K562 (cell line): Measurements from ENCODE around the gene PALLD. TPM values are rescaled to one million over a fixed set of nuclear protein-coding genes. Genes with fewer than 3 reads are reported as not detected.

Source experiments
- ATAC-seq: fragments of 200-7000 bp; cut with Tn5 transposase; 3 replicates; pipeline ENCODE4 v1.9.1; 2020; ENCODE audit warnings: moderate library complexity
- BruUV-seq: library from RNA; stranded (reverse); fragments of 400-500 nt; replicated peaks from 2 replicates; lab custom pipeline; 2021; lab: Mats Ljungman, UMichigan
- CTCF ChIA-PET: fragments of 300-600 bp; formaldehyde crosslinking; extraction: SDS; loops from one replicate; lab custom pipeline; 2021; ENCODE audit warnings: low intra/inter-chr PET ratio; lab: Yijun Ruan, JAX
- POLR2A ChIA-PET: fragments of 300-600, 350-650 bp; sonication (Branson Sonifier 250); formaldehyde crosslinking; extraction: SDS; loops from one replicate; lab custom pipeline; 2021; ENCODE audit warnings: antibody characterized with exemption, inconsistent platforms; lab: Yijun Ruan, JAX
- DNase-seq, 4 experiments: peaks; one replicate each; pipeline versions ENCODE4 v3.0.0 to v3.0.0-alpha.2; 2011 to 2018; ENCODE audit warnings: low spot score in 3 of 4, mixed read lengths in 3 of 4; ENCODE audit errors: extremely low read depth in 1 of 4
- FAIRE-seq: peaks from 2 replicates; lab custom pipeline; 2011; peaks lifted over from hg19 to GRCh38; lab: Jason Lieb, UNC
- H2AFZ ChIP-seq: 2 replicates; pipeline ENCODE4 v1.6.0; 2011; ENCODE audit warnings: low read depth, low read length, control low read depth, inconsistent platforms
- H3K27ac ChIP-seq: fragments of 200-600 bp; 3 replicates; pipeline ENCODE4 v1.8.0; 2011; ENCODE audit warnings: low read depth, mild to moderate bottlenecking, control low read depth, inconsistent platforms, low read length, moderate library complexity, mixed read lengths; ENCODE audit errors: extremely low read depth
- H3K27me3 ChIP-seq, 2 experiments: fragments of 300-600 bp in 1 of 2; 2 replicates in 1 of 2; 3 replicates in 1 of 2; pipeline versions ENCODE4 v1.6.0 to v1.8.0; 2011; ENCODE audit warnings: inconsistent platforms in 2 of 2, low read length in 2 of 2, mild to moderate bottlenecking in 1 of 2, mixed read lengths in 1 of 2, moderate library complexity in 1 of 2; ENCODE audit not compliant: control insufficient read depth in 2 of 2, insufficient read depth in 2 of 2
- H3K36me3 ChIP-seq: fragments of 300-600 bp; 3 replicates; pipeline ENCODE4 v1.8.0; 2011; ENCODE audit warnings: mild to moderate bottlenecking, low read length, inconsistent platforms; ENCODE audit not compliant: control insufficient read depth, insufficient read depth
- H3K4me1 ChIP-seq, 2 experiments: fragments of 200-600 bp in 1 of 2; replicated peaks in 1 of 2; 2 replicates in 1 of 2; 3 replicates in 1 of 2; pipeline versions ENCODE4 v1.5.1 to v1.8.0; 2011; ENCODE audit warnings: inconsistent platforms in 2 of 2, low read length in 2 of 2, mild to moderate bottlenecking in 1 of 2, mixed read lengths in 1 of 2, moderate library complexity in 1 of 2; ENCODE audit not compliant: control insufficient read depth in 2 of 2, insufficient read depth in 2 of 2
- H3K4me2 ChIP-seq: 2 replicates; pipeline ENCODE4 v1.6.1; 2011; ENCODE audit warnings: low read length, control low read depth, inconsistent platforms, mixed read lengths; ENCODE audit not compliant: insufficient read depth
- H3K4me3 ChIP-seq: fragments of 200-600 bp; sonication (generic), shearing (Covaris generic); 2 replicates; pipeline ENCODE4 v1.5.1; 2016; ENCODE audit warnings: control low read depth, inconsistent platforms
- H3K79me2 ChIP-seq: fragments of 200-600 bp; 3 replicates; pipeline ENCODE4 v1.8.0; 2011; ENCODE audit warnings: low read length, inconsistent platforms; ENCODE audit not compliant: control insufficient read depth, insufficient read depth
- H3K9ac ChIP-seq, 2 experiments: 2 replicates each; pipeline versions ENCODE4 v1.6.0 to v1.6.1; 2011; ENCODE audit warnings: low read depth in 2 of 2, low read length in 2 of 2, control low read depth in 1 of 2, inconsistent platforms in 1 of 2, mild to moderate bottlenecking in 1 of 2, mixed read lengths in 1 of 2; ENCODE audit not compliant: insufficient read depth in 1 of 2
- H3K9me1 ChIP-seq: one replicate; pipeline ENCODE4 v1.6.0; 2011; ENCODE audit warnings: inconsistent platforms, mild to moderate bottlenecking, low read length, moderate library complexity; ENCODE audit not compliant: control insufficient read depth, insufficient read depth
- H3K9me3 ChIP-seq: replicated peaks from 2 replicates; pipeline ENCODE4 v1.5.1; 2011; ENCODE audit warnings: low read depth, low read length, inconsistent platforms; ENCODE audit not compliant: control insufficient read depth, insufficient read depth
- H4K20me1 ChIP-seq: replicated peaks from 2 replicates; pipeline ENCODE4 v1.6.1; 2011; ENCODE audit warnings: low read length, inconsistent platforms, mixed read lengths; ENCODE audit not compliant: control insufficient read depth, insufficient read depth
- AFF4 ChIP-seq: sonication (generic); formaldehyde crosslinking; IDR thresholded peaks from 2 replicates; pipeline ENCODE4 v1.8.0; 2023; ENCODE audit warnings: mild to moderate bottlenecking, missing genetic modification reagents
- ATF7 ChIP-seq: fragments of 450-650 bp; IDR thresholded peaks from 2 replicates; pipeline ENCODE4 v1.7.1; 2014; ENCODE audit warnings: mild to moderate bottlenecking, moderate library complexity
- CCAR2 ChIP-seq: fragments of 200-400 bp; formaldehyde crosslinking; IDR thresholded peaks from 2 replicates; pipeline ENCODE4 v1.6.1; 2017; ENCODE audit warnings: mild to moderate bottlenecking, low read depth, low read length
- FOXJ3 ChIP-seq: sonication (generic); formaldehyde crosslinking; IDR thresholded peaks from 2 replicates; pipeline ENCODE4 v1.4.0; 2020; ENCODE audit warnings: mild to moderate bottlenecking, missing genetic modification reagents
- GATAD2A ChIP-seq: fragments of 450-650 bp; IDR thresholded peaks from 2 replicates; pipeline ENCODE4 v1.6.1; 2017
- KDM1A ChIP-seq, 2 experiments: fragments of 450-650 bp; IDR thresholded peaks; 2 replicates each; pipeline ENCODE4 v1.6.1; 2016; ENCODE audit warnings: mild to moderate bottlenecking in 2 of 2
- NBN ChIP-seq: fragments of 450-650 bp; IDR thresholded peaks from 2 replicates; pipeline ENCODE4 v1.6.1; 2016; ENCODE audit warnings: low read depth, mild to moderate bottlenecking
- POLR2AphosphoS2 ChIP-seq: IDR thresholded peaks from 2 replicates; pipeline ENCODE4 v1.6.1; 2012; ENCODE audit warnings: low read length, improper control_type of control experiment
- SREBF1 ChIP-seq: fragments of 150-350 bp; IDR thresholded peaks from 2 replicates; pipeline ENCODE4 v1.6.1; 2014; ENCODE audit warnings: antibody characterized with exemption, low read depth, low read length, borderline replicate concordance
- WHSC1 ChIP-seq: IDR thresholded peaks from one replicate; pipeline ENCODE4 v1.6.1; 2012; ENCODE audit warnings: low read length, control low read depth, inconsistent platforms
- ZBTB34 ChIP-seq: fragments of 250-450 bp; sonication (Bioruptor Pico); IDR thresholded peaks from 2 replicates; pipeline ENCODE4 v1.8.0; 2021; ENCODE audit warnings: mild to moderate bottlenecking, moderate library complexity
- ZNF133 ChIP-seq: fragments of 250-450 bp; sonication (Bioruptor Pico); IDR thresholded peaks from 2 replicates; pipeline ENCODE4 v1.4.0; 2020; ENCODE audit warnings: mild to moderate bottlenecking
- ZNF165 ChIP-seq: fragments of 250-450 bp; sonication (Bioruptor Pico); IDR thresholded peaks from 2 replicates; pipeline ENCODE4 v1.4.0; 2020; ENCODE audit warnings: borderline replicate concordance
- ZNF384 ChIP-seq: IDR thresholded peaks from 2 replicates; pipeline ENCODE4 v1.6.1; 2012; ENCODE audit warnings: low read depth, low read length, improper control_type of control experiment
- ZNF639 ChIP-seq, 2 experiments: fragments of 200-800 bp in 1 of 2; sonication (Bioruptor generic) in 1 of 2; sonication (generic) in 1 of 2; formaldehyde crosslinking in 1 of 2; IDR thresholded peaks in 1 of 2; conservative IDR thresholded peaks in 1 of 2; 2 replicates each; pipeline versions ENCODE4 v1.5.0 to v1.6.1; 2016 to 2020; ENCODE audit warnings: missing compliant biosample characterization in 1 of 2, missing genetic modification characterization in 1 of 2, missing genetic modification reagents in 1 of 2
- WGBS: fragments of 100-300 bp; shearing (Covaris generic); methylation state at CpG from one replicate; pipeline ENCODE4 v1.1.6; 2016; ENCODE audit warnings: low coverage, mixed read lengths; ENCODE audit not compliant: insufficient coverage; ENCODE audit errors: missing lambda C conversion rate; 5-methylcytosine and 5-hydroxymethylcytosine counted together
- in situ Hi-C: fragments of 300-500 bp; cut with MboI; formaldehyde crosslinking; loops from 4 replicates; pipeline ENCODE4 v1.15.0; 2018; ENCODE audit warnings: inconsistent platforms, mixed read lengths
- intact Hi-C: fragments of 100-400 bp; cut with micrococcal nuclease; formaldehyde crosslinking; loops from 2 replicates; pipeline ENCODE4 v1.14.2; 2022
- polyA plus RNA-seq, 8 experiments: library from polyadenylated mRNA; depleted of rRNA in 4 of 8; stranded (reverse) in 5 of 8; unstranded in 3 of 8; fragments of >200 nt; fragmentation: Nextera tagmentation in 2 of 8; fragmentation: Illumina TruSeq in 1 of 8; extraction: Ambion mirVana in 2 of 8; extraction: Trizol in 1 of 8; gene quantifications; 2 replicates each; pipeline versions ENCODE4 v1.2.1 to v1.2.3, GENCODE V29; 2011 to 2014; ENCODE audit warnings: inconsistent platforms in 1 of 8, missing spikeins in 1 of 8
- total RNA-seq, 7 experiments: library from RNA; depleted of rRNA in 6 of 7; stranded (reverse); fragments of >200 nt in 6 of 7; fragmentation: Illumina TruSeq in 2 of 7; extraction: Trizol in 2 of 7; gene quantifications; 2 replicates each; pipeline versions ENCODE4 v1.2.1 to v1.2.3, GENCODE V29; 2011 to 2021; ENCODE audit warnings: low replicate concordance in 1 of 7

PALLD gene
- total and polyA plus RNA-seq, 9 of the 15 experiments (the other 6 are each of a cell fraction or from before 2014, with no cell fraction given), result 0.01 to 0.35 (median 0.06) TPM; not detected in 3

DNA sequence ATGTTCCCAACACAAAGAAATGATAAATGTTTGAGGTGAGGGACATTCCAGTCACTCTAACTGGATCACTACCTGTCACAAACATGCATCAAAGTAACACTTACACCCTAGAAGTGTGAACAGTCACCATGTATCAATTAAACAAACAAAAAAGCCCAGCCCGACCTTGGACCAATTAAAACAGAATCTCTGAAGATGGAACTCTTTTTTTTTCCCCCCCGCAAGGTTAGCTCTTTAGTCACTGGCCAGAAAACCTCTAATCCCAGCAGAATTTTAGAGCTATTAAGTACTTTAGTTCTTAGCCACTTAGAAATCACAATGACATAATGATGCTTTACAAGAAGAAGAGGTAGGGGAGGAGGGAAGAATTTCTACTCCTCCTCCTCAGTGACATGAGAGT lies 154.5 kb downstream of the PALLD start:
- no peaks in the 10 kb centered on the region for H3K79me2 ChIP-seq
- H3K4me2 ChIP-seq, result no peak overlapping the region
- H3K4me1 ChIP-seq, result no peaks in the 10 kb centered on the region
- H2AFZ ChIP-seq, result no peak overlapping the region
- DNase-seq (no peak), ATAC-seq (no peak), FAIRE-seq (no peak)
- CTCF ChIA-PET, result no interaction called here
- no peaks in the 10 kb centered on the region for H3K9me3 ChIP-seq
- H3K9ac ChIP-seq, result no peak overlapping the region
- H3K36me3 ChIP-seq, result no peaks in the 10 kb centered on the region
- no peaks in the 10 kb centered on the region for H3K27me3 ChIP-seq
- no TSS peak for BruUV-seq
- POLR2A ChIA-PET, result no interaction called here
- H3K27ac ChIP-seq, result no peak overlapping the region
- no peak overlapping the region for H3K4me3 ChIP-seq
- in situ Hi-C loops, result no loop called here
- H4K20me1 ChIP-seq, result no peaks in the 10 kb centered on the region
- 0% methylated on average over 2 of the region's 2 CpGs for WGBS
- no peaks in the 10 kb centered on the region for H3K9me1 ChIP-seq
- intact Hi-C loops, result no loop called here
- TF ChIP-seq POLR2AphosphoS2 (no peak), ZNF133 (CRISPR knock-in tag) (no peak), ATF7 (no peak), ZNF165 (CRISPR knock-in tag) (no peak), ZNF384 (no peak), AFF4 (CRISPR knock-in tag) (no peak), ZNF639 (CRISPR knock-in tag; conservative IDR thresholded peaks at IDR 0.05 in 1 of 2, IDR thresholded peaks at IDR 0.05 in 1 of 2) (no peak), GATAD2A (no peak), ZBTB34 (CRISPR knock-in tag) (no peak), NBN (no peak), FOXJ3 (CRISPR knock-in tag) (no peak), CCAR2 (no peak), SREBF1 (no peak), KDM1A (IDR thresholded peaks at IDR 0.05) (no peak), WHSC1 (no peak)
